ENCODE data around the gene SLC23A3.

Gene SLC23A3

DNA sequence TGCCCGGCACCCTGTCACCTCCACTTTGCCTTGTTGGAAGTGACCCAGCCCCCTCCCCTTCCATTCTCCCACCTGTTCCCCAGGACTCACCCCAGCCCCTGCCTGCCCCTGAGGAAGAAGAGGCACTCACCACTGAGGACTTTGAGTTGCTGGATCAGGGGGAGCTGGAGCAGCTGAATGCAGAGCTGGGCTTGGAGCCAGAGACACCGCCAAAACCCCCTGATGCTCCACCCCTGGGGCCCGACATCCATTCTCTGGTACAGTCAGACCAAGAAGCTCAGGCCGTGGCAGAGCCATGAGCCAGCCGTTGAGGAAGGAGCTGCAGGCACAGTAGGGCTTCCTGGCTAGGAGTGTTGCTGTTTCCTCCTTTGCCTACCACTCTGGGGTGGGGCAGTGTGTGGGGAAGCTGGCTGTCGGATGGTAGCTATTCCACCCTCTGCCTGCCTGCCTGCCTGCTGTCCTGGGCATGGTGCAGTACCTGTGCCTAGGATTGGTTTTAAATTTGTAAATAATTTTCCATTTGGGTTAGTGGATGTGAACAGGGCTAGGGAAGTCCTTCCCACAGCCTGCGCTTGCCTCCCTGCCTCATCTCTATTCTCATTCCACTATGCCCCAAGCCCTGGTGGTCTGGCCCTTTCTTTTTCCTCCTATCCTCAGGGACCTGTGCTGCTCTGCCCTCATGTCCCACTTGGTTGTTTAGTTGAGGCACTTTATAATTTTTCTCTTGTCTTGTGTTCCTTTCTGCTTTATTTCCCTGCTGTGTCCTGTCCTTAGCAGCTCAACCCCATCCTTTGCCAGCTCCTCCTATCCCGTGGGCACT, 12.7 kb upstream of the SLC23A3 start:
- H3K4me3 ChIP-seq (replicated peaks; ENCODE audit: low read depth, low read length) = no peak overlapping the region
- TF ChIP-seq CTCF (IDR thresholded peaks at IDR 0.05; ENCODE audit: low read length, missing control alignments) = no peak
- DNase-seq (ENCODE audit: low read depth) = no peak

- no peak overlapping the region for H3K4me3 ChIP-seq (replicated peaks; ENCODE audit: low read depth, low read length)
- TF ChIP-seq CTCF (IDR thresholded peaks at IDR 0.05; ENCODE audit: low read length, missing control alignments) = no peak
- DNase-seq (ENCODE audit: low read depth) = no peak
Observed at GRCh38 chr2:219181531-219181930, 11.7 kb upstream of the SLC23A3 start.

GRCh38 chr2:219180961-219181360, 11.1 kb upstream of the SLC23A3 start:
- no peak for TF ChIP-seq CTCF (IDR thresholded peaks at IDR 0.05; ENCODE audit: low read length, missing control alignments)
- H3K4me3 ChIP-seq (replicated peaks; ENCODE audit: low read depth, low read length) = no peak overlapping the region
- no peak for DNase-seq (ENCODE audit: low read depth)

- DNase-seq (ENCODE audit: low read depth) = no peak
- TF ChIP-seq CTCF (IDR thresholded peaks at IDR 0.05; ENCODE audit: low read length, missing control alignments) = no peak
- peak overlapping the region; percentile 61 for H3K4me3 ChIP-seq (replicated peaks; ENCODE audit: low read depth, low read length)
Observed at GRCh38 chr2:219179601-219180465, 10.0 kb upstream of the SLC23A3 start.

DNA sequence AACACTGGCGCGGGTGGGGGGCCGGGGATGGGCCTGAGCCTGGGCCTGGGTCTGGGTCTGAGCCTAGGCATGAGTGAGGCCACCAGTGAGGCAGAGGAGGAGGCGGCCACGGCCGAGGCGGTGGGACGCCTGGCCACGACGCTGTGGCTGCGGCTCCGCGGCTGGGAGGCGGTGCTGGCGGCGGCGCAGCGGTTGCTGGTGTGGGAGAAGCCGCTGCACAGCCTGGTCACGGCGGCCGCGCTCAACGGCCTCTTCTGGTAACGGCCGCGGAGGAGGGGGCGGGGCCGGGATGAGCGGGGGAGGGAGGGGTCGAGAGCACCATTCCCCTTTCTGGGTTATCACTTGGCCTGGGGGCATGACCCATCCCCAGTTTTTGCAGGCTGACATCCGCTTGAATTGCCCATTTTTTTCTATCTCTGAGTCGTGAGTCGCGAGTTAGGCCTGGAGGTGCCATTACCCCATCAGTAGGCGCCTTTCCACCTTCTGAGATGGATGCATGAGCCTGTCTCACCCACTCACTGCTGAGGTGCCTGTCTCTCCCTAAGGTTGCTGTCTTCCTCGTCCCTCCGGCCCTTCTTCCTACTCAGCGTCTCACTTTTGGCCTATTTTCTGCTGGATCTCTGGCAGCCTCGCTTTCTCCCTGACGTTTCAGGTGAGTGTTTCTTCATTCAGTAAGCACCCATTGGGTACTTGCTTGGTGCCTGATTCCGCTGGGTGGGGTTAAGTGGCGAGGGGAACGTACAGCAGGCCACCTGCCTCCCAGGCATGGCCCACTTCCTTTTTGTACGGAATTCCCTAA, 8.7 kb upstream of the SLC23A3 start:
- TF ChIP-seq CTCF (IDR thresholded peaks at IDR 0.05; ENCODE audit: low read length, missing control alignments) = no peak
- DNase-seq (ENCODE audit: low read depth) = peak; percentile 23
- H3K4me3 ChIP-seq (replicated peaks; ENCODE audit: low read depth, low read length) = peak overlapping the region; percentile 61

GRCh38 chr2:219177552-219178376, 7.9 kb upstream of the SLC23A3 start, which contains the start of gene RETREG2:
Gene RETREG2, plus strand, starts transcription at chr2:219178275. Its CDS starts 78 bp downstream, at chr2:219178353.
- no peak for TF ChIP-seq CTCF (IDR thresholded peaks at IDR 0.05; ENCODE audit: low read length, missing control alignments)
- DNase-seq (ENCODE audit: low read depth) = peak; percentile 92
- peak within 1 kb of the TSS; percentile 61 for H3K4me3 ChIP-seq (replicated peaks; ENCODE audit: low read depth, low read length)
